Measurements from ENCODE around the gene DIAPH2.
"Not testable (repeated sequence)": the region's sequence is repeated elsewhere in the genome, so short reads cannot be mapped to it uniquely, and the experiment has no call there.

Gene DIAPH2

DNA sequence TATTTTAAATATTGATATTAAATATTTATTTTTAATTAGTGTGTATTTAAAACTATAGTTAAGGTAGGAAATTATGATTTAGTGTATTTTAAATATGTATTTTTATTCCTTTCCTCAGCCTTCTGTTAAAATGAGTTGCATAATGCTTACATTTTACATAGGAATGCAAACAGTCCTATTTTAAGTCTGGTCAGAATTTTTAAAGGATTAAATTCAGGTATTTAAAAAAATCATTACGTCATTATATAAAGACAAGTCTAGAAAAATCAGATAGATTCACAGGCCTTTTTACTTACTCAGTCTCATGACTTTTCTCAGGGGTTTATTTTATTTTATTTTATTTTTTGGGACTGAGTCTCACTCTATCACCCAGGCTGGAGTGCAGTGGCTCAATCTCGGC, 148.7 kb downstream of the DIAPH2 start:
- DNase-seq (ENCODE audit: low read depth in 2 of 2), result no peak

DNA sequence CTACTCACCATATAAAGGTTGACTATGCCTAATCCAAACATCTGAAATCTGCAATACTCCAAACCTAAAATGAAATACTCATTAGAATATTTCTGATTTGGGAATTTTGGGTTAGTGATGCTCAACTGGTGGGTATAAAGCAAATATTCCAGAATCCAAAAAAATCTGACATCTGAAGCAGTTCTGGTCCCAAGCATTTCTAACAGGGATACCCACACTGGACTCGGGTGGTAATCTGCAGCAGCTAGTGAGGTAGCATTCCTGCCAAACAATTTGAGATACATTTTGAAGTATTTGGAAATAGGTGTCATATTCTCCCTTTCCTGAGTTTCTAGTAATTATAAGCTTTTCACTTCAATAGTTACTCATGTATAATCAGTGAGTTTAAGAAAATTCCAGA, 149.5 kb downstream of the DIAPH2 start:
- no peak for DNase-seq (ENCODE audit: low read depth in 2 of 2)

DNA sequence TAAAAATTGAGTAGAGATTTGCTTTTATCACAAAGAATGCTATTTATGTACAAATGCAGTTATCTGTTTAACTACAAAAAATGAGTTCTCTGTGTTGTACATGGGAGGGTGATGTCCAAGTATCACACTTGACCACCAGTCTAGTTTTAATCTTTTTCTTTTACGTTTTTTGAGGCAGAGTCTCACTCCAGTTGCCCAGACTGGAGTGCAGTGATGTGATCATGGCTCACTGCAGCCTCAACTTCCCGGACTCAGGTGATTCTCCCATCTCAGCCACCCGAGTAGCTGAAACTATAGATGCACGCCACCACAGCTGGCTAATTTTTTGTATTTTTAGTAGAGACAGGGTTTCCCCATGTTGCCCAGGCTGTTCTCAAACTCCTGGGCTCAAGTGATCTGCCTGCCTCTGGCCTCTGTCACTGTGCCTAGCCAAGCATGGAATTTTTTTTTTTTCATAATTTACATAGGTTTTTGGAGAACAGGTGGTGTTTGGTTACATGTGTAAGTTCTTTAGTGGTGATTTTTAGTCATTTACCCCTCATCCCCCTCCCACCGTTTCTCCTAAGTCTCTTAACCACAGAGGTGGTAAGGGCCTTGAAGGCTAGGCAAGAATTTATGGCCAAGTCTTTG, 151.1 kb downstream of the DIAPH2 start:
- DNase-seq (ENCODE audit: low read depth in 2 of 2), result no peak

- no peak for DNase-seq (ENCODE audit: low read depth in 2 of 2)
Observed at GRCh38 chrX:96837808-96838207, 153.2 kb downstream of the DIAPH2 start.

DNA sequence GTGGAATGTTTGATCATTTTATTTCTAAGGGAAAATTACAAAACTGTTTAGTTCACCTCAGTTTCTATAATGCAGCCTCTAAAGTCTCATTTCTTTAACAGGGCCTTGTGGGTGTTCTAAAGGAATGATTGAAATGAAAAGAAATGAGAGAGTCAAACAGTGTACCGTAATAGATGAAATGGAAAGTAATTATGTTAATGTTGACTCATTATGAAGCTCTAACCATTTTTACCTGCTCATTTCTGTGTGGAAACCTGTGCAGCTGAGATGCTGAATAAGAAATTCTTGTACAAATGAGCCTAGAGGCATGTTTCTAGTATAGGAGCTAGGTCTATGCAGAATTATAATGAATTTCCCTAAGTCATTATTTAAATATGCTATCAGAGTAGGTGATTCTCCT, 153.9 kb downstream of the DIAPH2 start:
- no peak for DNase-seq (ENCODE audit: low read depth in 2 of 2)

GRCh38 chrX:96841325-96841724, 156.7 kb downstream of the DIAPH2 start:
- DNase-seq (ENCODE audit: low read depth in 2 of 2), result no peak

GRCh38 chrX:96841866-96842265, 157.2 kb downstream of the DIAPH2 start:
- not testable (repeated sequence) for DNase-seq (ENCODE audit: low read depth in 2 of 2)

GRCh38 chrX:96843566-96843965, 158.9 kb downstream of the DIAPH2 start:
- no peak for DNase-seq (ENCODE audit: low read depth in 2 of 2)

- no peak for DNase-seq (ENCODE audit: low read depth in 2 of 2)
Observed at GRCh38 chrX:96846841-96847240, 162.2 kb downstream of the DIAPH2 start.

DNA sequence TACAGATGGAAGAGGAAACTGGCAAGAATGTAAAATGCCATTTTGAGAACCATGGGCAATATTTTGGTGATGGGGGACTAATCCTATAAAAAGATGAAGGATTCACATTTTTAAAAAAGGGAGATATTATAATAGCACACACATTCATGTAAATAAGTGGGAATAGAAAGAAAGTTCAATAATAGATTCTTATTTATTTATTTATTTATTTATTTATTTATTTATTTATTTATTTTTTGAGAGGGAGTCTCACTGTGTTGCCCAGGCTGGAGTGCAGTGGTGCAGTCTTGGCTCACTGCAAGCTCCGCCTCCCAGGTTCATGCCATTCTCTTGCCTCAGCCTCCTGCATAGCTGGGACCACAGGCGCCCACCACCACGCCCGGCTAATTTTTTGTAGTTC, 174.8 kb downstream of the DIAPH2 start:
- not testable (repeated sequence) for DNase-seq (ENCODE audit: low read depth in 2 of 2)

DNA sequence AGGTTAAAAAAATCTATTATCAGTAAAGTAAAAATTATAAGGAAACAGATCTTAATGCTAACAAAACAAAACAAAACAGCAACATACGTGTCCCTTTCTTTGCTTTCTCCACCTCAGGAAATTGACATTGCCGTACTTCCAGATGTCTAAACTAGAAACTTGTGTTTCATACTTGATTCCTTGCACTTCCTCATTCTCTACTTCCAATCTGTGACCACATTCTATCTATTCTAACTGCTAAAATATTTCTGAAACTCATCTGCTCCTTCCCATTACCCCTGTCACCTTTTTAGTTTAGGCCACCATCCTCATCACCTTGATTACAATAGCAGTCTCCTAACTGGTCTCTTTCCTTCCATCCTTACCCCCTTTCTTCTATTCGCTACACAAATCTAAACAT, 176.6 kb downstream of the DIAPH2 start:
- no peak for DNase-seq (ENCODE audit: low read depth in 2 of 2)

DNA sequence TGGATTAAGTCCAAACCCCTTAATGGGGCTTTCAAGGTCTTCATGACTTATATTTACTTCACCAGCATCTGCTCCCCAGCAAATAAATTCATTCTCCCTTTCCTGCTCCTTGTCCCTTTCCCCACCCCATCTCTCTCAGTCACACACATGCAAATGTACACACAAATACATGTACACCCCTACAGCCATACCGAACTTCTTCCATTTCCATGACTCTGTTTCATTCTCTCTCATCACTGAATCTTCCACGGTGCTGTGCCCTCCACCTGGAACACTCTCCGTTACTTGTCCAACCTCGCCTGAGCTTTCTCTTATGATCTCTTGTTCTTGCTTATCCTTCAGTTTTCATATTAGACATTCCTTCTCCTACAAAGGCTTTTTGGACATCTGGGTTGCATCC, 177.0 kb downstream of the DIAPH2 start:
- no peak for DNase-seq (ENCODE audit: low read depth in 2 of 2)

- no peak for DNase-seq (ENCODE audit: low read depth in 2 of 2)
Observed at GRCh38 chrX:96883608-96884007, 199.0 kb downstream of the DIAPH2 start, which contains the start of gene RPA4. Gene RPA4, plus strand, starts transcription at chrX:96883908. Its CDS starts 403 bp downstream, at chrX:96884311.

DNA sequence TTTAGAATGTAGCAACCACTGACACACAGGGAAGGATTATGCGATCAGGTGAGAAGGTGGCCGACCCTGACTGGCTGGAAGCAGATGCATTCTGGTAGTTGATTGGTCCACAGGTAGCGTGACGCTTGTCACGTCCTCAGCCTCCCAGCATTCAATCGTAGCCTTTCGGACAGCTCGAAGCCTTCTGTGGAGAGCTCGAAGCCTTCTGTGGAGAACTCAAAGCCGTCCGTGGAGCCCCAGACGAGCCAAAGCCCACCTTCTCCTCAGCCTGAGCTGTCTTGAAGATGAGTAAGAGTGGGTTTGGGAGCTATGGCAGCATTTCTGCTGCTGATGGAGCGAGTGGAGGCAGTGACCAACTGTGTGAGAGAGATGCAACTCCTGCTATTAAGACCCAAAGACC, 199.4 kb downstream of the DIAPH2 start:
- no peak for DNase-seq (ENCODE audit: low read depth in 2 of 2)

DNA sequence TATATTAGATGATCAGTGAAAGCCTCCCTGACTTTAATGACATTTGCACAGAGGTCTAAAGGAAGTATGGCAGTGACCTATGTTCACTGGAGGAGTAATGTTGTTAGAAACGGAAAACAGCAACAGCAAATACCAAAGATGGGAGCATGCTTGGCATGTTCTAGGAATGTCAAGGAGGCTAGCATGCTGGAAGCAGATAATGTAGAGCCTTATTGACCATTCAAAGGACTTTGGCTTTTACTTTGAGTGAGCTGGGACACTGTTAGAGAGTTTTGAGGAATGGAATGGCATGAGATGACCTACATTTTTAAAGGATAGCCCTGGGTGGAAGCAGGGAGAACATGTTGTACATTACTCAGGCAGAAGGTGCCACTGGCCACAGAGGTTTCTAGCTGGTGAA, 205.1 kb downstream of the DIAPH2 start:
- no peak for DNase-seq (ENCODE audit: low read depth in 2 of 2)

GRCh38 chrX:96906741-96907140, 222.1 kb downstream of the DIAPH2 start:
- no peak for DNase-seq (ENCODE audit: low read depth in 2 of 2)

DNA sequence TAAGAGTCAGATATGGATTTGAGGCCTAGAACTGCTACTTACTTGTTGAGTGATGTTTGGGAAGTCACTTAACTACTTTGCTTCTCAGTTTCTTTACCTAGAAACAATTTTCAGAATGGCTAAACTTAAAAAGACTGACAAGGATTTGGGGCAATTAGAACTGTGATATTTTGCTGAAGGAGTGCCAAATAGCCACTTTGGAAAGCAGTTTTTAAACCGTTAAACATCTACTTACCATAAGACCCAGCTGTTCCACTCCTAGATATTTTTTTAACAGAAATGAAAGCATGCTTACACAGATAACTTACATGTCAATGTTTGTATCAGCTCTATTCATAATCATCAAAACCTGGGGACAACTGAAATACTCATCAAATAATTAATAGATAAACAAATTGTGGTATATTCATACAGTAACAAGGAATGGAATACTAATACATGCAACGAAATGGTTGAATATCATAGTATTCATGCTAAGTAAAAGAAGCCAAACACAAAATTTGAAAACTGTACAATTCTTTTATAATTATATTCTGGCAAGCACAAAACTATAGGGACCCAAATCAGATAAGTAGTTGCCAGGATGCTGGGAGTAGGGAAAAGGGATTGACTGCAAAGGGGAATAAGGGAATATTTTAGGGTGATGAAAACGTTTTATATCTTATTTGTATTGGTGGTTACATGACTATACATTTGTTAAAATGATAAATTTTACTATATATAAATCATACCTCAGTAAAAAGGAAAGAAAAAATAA, 223.1 kb downstream of the DIAPH2 start:
- no peak for DNase-seq (ENCODE audit: low read depth in 2 of 2)

- DNase-seq (ENCODE audit: low read depth in 2 of 2), result no peak
Observed at GRCh38 chrX:96909291-96909690, 224.6 kb downstream of the DIAPH2 start.

DNA sequence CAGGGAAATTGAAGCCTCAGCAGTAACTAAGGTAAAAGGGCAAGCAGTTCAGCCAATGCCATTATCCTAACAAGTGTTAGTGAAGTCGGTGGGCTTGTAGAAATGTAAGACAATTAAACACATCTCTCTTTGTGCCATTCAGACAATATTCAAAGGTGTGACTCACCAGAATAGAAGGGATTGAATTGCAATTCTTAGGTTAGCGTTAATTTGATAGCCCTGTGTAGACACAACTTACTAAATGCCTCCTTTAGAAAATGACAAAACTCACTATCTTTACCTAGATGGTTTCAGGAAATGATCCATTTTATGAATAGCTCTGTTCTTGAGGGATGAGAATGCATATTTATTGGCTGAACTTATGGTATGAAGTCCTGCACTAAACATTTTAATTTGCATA, 234.2 kb downstream of the DIAPH2 start:
- DNase-seq (ENCODE audit: low read depth in 2 of 2), result no peak

GRCh38 chrX:96919672-96920071, 235.0 kb downstream of the DIAPH2 start:
- DNase-seq (ENCODE audit: low read depth in 2 of 2), result no peak

- no peak for DNase-seq (ENCODE audit: low read depth in 2 of 2)
Observed at GRCh38 chrX:96924581-96924980, 239.9 kb downstream of the DIAPH2 start.

GRCh38 chrX:96929036-96929435, 244.4 kb downstream of the DIAPH2 start:
- DNase-seq (ENCODE audit: low read depth in 2 of 2), result no peak

DNA sequence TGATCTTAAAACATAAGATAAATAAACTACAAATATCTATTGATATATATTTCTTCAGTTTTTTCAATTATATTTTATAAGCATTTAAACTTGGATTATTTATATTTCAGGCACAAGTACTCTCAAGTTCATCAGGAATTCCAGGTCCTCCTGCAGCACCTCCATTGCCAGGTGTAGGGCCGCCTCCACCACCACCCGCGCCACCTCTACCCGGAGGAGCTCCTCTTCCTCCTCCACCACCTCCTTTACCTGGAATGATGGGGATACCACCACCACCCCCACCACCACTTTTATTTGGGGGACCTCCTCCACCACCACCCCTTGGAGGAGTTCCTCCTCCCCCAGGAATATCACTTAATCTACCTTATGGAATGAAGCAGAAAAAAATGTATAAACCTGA, 273.1 kb downstream of the DIAPH2 start:
- DNase-seq (ENCODE audit: low read depth in 2 of 2), result no peak

DNA sequence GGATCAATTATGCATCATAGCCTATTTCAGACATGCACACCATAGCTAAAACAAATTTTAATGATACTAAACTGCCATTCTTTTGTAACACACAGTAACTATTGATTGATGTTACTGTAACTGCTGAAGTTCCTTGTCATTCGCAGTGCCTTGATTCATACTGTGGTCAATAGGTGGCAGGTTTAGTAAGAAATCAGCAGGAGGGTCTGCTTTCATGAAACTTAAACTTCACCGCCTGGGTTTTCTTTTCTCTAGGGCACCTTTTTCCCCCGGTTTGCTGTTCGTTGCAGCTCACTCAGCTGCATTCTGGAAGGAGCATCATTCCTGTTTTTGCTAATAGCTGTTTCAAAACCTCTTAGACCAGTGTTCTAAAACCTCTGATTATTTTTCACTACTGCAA, 287.2 kb downstream of the DIAPH2 start:
- DNase-seq (ENCODE audit: low read depth in 2 of 2), result no peak

All from activated CD8-positive, alpha-beta memory T cell treated with anti-CD3 and anti-CD28 coated beads for 4 hours (primary cell).